Neuronal stem cell (in vitro differentiated cells): Measurements from ENCODE around the gene SPOCK1.

ENCODE experiments used
- DNase-seq: peaks from one replicate; pipeline ENCODE4 v3.0.0-alpha.2; 2013; ENCODE audit warnings: low spot score
- H2AFZ ChIP-seq: one replicate; pipeline ENCODE4 v1.6.1; 2013; ENCODE audit warnings: mild to moderate bottlenecking, low read length, inconsistent platforms
- H2AK5ac ChIP-seq: 2 replicates; pipeline ENCODE4 v1.6.1; 2013; ENCODE audit warnings: low read depth, mild to moderate bottlenecking, inconsistent platforms, low read length, moderate library complexity, mixed read lengths
- H2BK120ac ChIP-seq: 2 replicates; pipeline ENCODE4 v1.6.1; 2013; ENCODE audit warnings: low read depth, mild to moderate bottlenecking, inconsistent platforms, low read length, moderate library complexity, mixed read lengths
- H2BK12ac ChIP-seq: one replicate; pipeline ENCODE4 v1.6.1; 2013; ENCODE audit warnings: low read length, inconsistent platforms
- H2BK15ac ChIP-seq: 2 replicates; pipeline ENCODE4 v1.6.1; 2013; ENCODE audit warnings: mild to moderate bottlenecking, low read length, inconsistent platforms, mixed read lengths
- H2BK5ac ChIP-seq: one replicate; pipeline ENCODE4 v1.6.1; 2013; ENCODE audit warnings: inconsistent platforms, mild to moderate bottlenecking, low read length, moderate library complexity
- H3K14ac ChIP-seq: one replicate; pipeline ENCODE4 v1.6.1; 2013; ENCODE audit warnings: low read length, inconsistent platforms
- H3K18ac ChIP-seq: 2 replicates; pipeline ENCODE4 v1.6.1; 2013; ENCODE audit warnings: low read length, inconsistent platforms
- H3K23ac ChIP-seq: 2 replicates; pipeline ENCODE4 v1.6.1; 2013; ENCODE audit warnings: low read depth, mild to moderate bottlenecking, mixed read lengths, low read length, inconsistent platforms; ENCODE audit not compliant: poor library complexity
- H3K27ac ChIP-seq: replicated peaks from 3 replicates; pipeline ENCODE4 v1.5.1; 2013; ENCODE audit warnings: low read length, inconsistent platforms
- H3K27me3 ChIP-seq, 3 experiments: 2 replicates each; pipeline ENCODE4 v1.6.1; 2013; ENCODE audit warnings: low read length in 3 of 3, mild to moderate bottlenecking in 2 of 3, inconsistent platforms in 1 of 3, low read depth in 1 of 3, mixed read lengths in 1 of 3, moderate library complexity in 1 of 3; ENCODE audit not compliant: control insufficient read depth in 3 of 3, insufficient read depth in 3 of 3
- H3K36me3 ChIP-seq, 2 donors: replicated peaks in 1 of 2; 2 replicates each; pipeline ENCODE4 v1.6.1; 2013; ENCODE audit warnings: low read length in 2 of 2; ENCODE audit not compliant: control insufficient read depth in 2 of 2, insufficient read depth in 2 of 2
- H3K4ac ChIP-seq: 2 replicates; pipeline ENCODE4 v1.6.1; 2013; ENCODE audit warnings: inconsistent platforms, mild to moderate bottlenecking, low read length, moderate library complexity
- H3K4me1 ChIP-seq, 2 donors: 1 replicate in 1 of 2; 2 replicates in 1 of 2; pipeline ENCODE4 v1.6.1; 2013; ENCODE audit warnings: low read length in 2 of 2, low read depth in 1 of 2; ENCODE audit not compliant: control insufficient read depth in 2 of 2, insufficient read depth in 1 of 2
- H3K4me2 ChIP-seq: one replicate; pipeline ENCODE4 v1.6.1; 2013; ENCODE audit warnings: mild to moderate bottlenecking, low read length, inconsistent platforms; ENCODE audit not compliant: insufficient read depth, poor library complexity, severe bottlenecking
- H3K4me3 ChIP-seq, 2 donors: 2 replicates each; pipeline ENCODE4 v1.5.1; 2013; ENCODE audit warnings: low read length in 2 of 2, mild to moderate bottlenecking in 2 of 2, inconsistent platforms in 1 of 2, moderate library complexity in 1 of 2
- H3K79me1 ChIP-seq: one replicate; pipeline ENCODE4 v1.6.1; 2013; ENCODE audit warnings: low read depth, mild to moderate bottlenecking, inconsistent platforms, low read length, moderate library complexity
- H3K9ac ChIP-seq: one replicate; pipeline ENCODE4 v1.6.1; 2013; ENCODE audit warnings: mild to moderate bottlenecking, low read depth, low read length, inconsistent platforms; ENCODE audit not compliant: poor library complexity
- H3K9me3 ChIP-seq, 2 donors: replicated peaks in 1 of 2; 2 replicates each; pipeline versions ENCODE3 to v1.6.1; 2013; ENCODE audit warnings: low read length in 2 of 2, mild to moderate bottlenecking in 2 of 2, inconsistent platforms in 1 of 2, low read depth in 1 of 2, mixed read lengths in 1 of 2, moderate library complexity in 1 of 2; ENCODE audit not compliant: control insufficient read depth in 2 of 2, insufficient read depth in 1 of 2
- H4K8ac ChIP-seq: one replicate; pipeline ENCODE4 v1.6.1; 2013; ENCODE audit warnings: low read depth, mild to moderate bottlenecking, inconsistent platforms, low read length, moderate library complexity
- H4K91ac ChIP-seq: one replicate; pipeline ENCODE4 v1.6.1; 2013; ENCODE audit warnings: low read length, low read depth, mild to moderate bottlenecking, inconsistent platforms; ENCODE audit not compliant: poor library complexity
- WGBS, 2 donors: extraction: QIAGEN DNeasy Blood & Tissue Kit; methylation state at CpG; one replicate each; pipeline ENCODE4 v1.1.7; 2013; ENCODE audit warnings: missing lambda C conversion rate in 2 of 2, mixed read lengths in 1 of 2; ENCODE audit not compliant: insufficient read length in 2 of 2, insufficient replicate concordance in 1 of 2; ENCODE audit errors: extremely low coverage in 2 of 2; 5-methylcytosine and 5-hydroxymethylcytosine counted together

Gene SPOCK1

GRCh38 chr5:137315534-137316345, 183.4 kb downstream of the SPOCK1 start:
- Histone ChIP-seq H4K91ac (no peak overlapping the region), H3K4me1 (peaks cover 5% of the 10 kb centered on the region in 2 donors), H4K8ac (no peak overlapping the region), H3K18ac (no peak overlapping the region), H3K9ac (no peak overlapping the region), H3K4me2 (no peak overlapping the region), H3K79me1 (no peaks in the 10 kb centered on the region), H3K9me3 (no peaks in the 10 kb centered on the region), H3K4me3 (no peak overlapping the region), H2BK5ac (no peak overlapping the region), H3K36me3 (no peaks in the 10 kb centered on the region), H2AK5ac (no peak overlapping the region), H3K14ac (no peak overlapping the region), H2BK120ac (no peak overlapping the region), H2BK12ac (no peak overlapping the region), H3K23ac (no peak overlapping the region), H2BK15ac (no peak overlapping the region), H2AFZ (no peak overlapping the region), H3K27ac (no peak overlapping the region), H3K27me3 (no peaks in the 10 kb centered on the region), H3K4ac (no peak overlapping the region)
- WGBS, 2 donors = no CpG with 5 or more reads among the region's 8 CpGs
- DNase-seq = no peak

DNA sequence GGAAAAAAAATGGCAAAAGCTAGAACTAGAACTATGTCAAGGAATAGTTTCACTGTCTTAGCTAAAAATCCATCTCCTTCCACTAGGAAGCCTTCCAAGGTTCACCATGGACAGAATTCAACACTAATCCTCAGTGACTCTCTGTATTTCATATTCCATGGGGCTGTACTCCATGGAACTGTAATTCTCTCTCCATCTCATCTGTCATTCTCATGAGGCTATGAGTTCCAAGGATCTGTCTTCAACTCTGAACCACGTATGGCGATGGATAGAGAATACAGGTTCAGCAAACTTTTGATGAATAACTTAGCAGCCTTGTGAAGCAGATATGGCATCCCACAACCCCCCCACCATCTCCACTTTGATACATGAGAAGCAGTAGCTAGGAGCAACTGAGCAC, 184.0 kb downstream of the SPOCK1 start:
- no peak overlapping the region for H3K18ac ChIP-seq
- H4K91ac ChIP-seq = no peak overlapping the region
- H3K4me2 ChIP-seq = no peak overlapping the region
- H2BK15ac ChIP-seq = no peak overlapping the region
- no peaks in the 10 kb centered on the region for H3K9me3 ChIP-seq
- no peak overlapping the region for H2BK5ac ChIP-seq
- H3K4me1 ChIP-seq = peaks cover 4% of the 10 kb centered on the region in 2 donors
- no peak overlapping the region for H3K9ac ChIP-seq
- no peak overlapping the region for H3K14ac ChIP-seq
- no peak overlapping the region for H2BK12ac ChIP-seq
- no peak overlapping the region for H2AK5ac ChIP-seq
- no CpG with 5 or more reads among the region's 2 CpGs for WGBS, 2 donors
- DNase-seq = no peak
- no peak overlapping the region for H4K8ac ChIP-seq
- H3K4me3 ChIP-seq = no peak overlapping the region
- H3K79me1 ChIP-seq = no peaks in the 10 kb centered on the region
- H2AFZ ChIP-seq = no peak overlapping the region
- no peaks in the 10 kb centered on the region for H3K27me3 ChIP-seq
- H3K23ac ChIP-seq = no peak overlapping the region
- H3K27ac ChIP-seq = no peak overlapping the region
- H3K36me3 ChIP-seq = no peaks in the 10 kb centered on the region
- H3K4ac ChIP-seq = no peak overlapping the region
- no peak overlapping the region for H2BK120ac ChIP-seq

GRCh38 chr5:137313526-137314175, 185.5 kb downstream of the SPOCK1 start:
- H3K4me1 ChIP-seq = peaks cover 2 to 8% of the 10 kb centered on the region in 2 donors
- H3K4me2 ChIP-seq = no peak overlapping the region
- no peaks in the 10 kb centered on the region for H3K27me3 ChIP-seq
- no peak overlapping the region for H4K8ac ChIP-seq
- H3K36me3 ChIP-seq = no peaks in the 10 kb centered on the region
- WGBS, 2 donors = no CpG with 5 or more reads among the region's 2 CpGs
- no peak overlapping the region for H3K27ac ChIP-seq
- no peak overlapping the region for H3K9ac ChIP-seq
- no peak overlapping the region for H2BK15ac ChIP-seq
- H3K14ac ChIP-seq = no peak overlapping the region
- H3K79me1 ChIP-seq = no peaks in the 10 kb centered on the region
- no peak overlapping the region for H4K91ac ChIP-seq
- no peak for DNase-seq
- no peak overlapping the region for H2BK5ac ChIP-seq
- H2BK120ac ChIP-seq = no peak overlapping the region
- H2AFZ ChIP-seq = no peak overlapping the region
- H3K4ac ChIP-seq = no peak overlapping the region
- H3K9me3 ChIP-seq = no peaks in the 10 kb centered on the region
- H2BK12ac ChIP-seq = no peak overlapping the region
- no peak overlapping the region for H3K4me3 ChIP-seq
- H3K18ac ChIP-seq = no peak overlapping the region
- H3K23ac ChIP-seq = no peak overlapping the region
- no peak overlapping the region for H2AK5ac ChIP-seq

- Histone ChIP-seq H3K79me1 (no peaks in the 10 kb centered on the region), H3K27me3 (no peaks in the 10 kb centered on the region), H3K4me3 (no peak overlapping the region), H3K9ac (no peak overlapping the region), H3K9me3 (no peaks in the 10 kb centered on the region), H2AFZ (no peak overlapping the region), H4K8ac (no peak overlapping the region), H3K18ac (no peak overlapping the region), H3K4me2 (no peak overlapping the region), H3K14ac (no peak overlapping the region), H2BK120ac (no peak overlapping the region), H3K4me1 (peaks cover 8 to 14% of the 10 kb centered on the region in 2 donors), H2BK5ac (no peak overlapping the region), H3K27ac (no peak overlapping the region), H3K23ac (no peak overlapping the region), H4K91ac (no peak overlapping the region), H3K36me3 (no peaks in the 10 kb centered on the region), H2AK5ac (no peak overlapping the region), H3K4ac (no peak overlapping the region), H2BK15ac (no peak overlapping the region), H2BK12ac (no peak overlapping the region)
- no peak for DNase-seq
- no CpG with 5 or more reads among the region's 2 CpGs for WGBS, 2 donors
Measured at GRCh38 chr5:137312011-137312410, 187.1 kb downstream of the SPOCK1 start.
